ENCODE results near the gene PSMG2.
"Not testable (repeated sequence)": the region's sequence is repeated elsewhere in the genome, so short reads cannot be mapped to it uniquely, and the experiment has no call there.

DNA sequence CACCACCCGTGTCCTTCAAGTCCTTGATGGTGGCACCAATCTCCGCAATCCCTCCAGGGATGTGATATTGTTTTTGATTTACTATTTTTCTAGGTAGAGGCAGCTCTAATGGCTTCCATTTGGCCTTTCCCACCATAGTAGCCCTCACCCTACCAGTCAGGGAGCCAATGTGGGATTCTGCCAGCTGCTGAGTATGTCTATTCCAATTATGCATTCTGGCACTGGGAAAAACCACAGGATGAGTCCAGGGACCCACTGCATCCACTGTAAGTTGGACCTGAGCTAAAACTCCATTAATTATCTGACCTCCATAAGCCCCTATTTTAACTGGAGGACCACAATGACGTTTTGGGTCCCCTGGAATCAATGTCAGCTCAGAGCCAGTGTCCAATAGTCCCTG, 55.7 kb downstream of the PSMG2 start:
- TF ChIP-seq, protein P1, sequence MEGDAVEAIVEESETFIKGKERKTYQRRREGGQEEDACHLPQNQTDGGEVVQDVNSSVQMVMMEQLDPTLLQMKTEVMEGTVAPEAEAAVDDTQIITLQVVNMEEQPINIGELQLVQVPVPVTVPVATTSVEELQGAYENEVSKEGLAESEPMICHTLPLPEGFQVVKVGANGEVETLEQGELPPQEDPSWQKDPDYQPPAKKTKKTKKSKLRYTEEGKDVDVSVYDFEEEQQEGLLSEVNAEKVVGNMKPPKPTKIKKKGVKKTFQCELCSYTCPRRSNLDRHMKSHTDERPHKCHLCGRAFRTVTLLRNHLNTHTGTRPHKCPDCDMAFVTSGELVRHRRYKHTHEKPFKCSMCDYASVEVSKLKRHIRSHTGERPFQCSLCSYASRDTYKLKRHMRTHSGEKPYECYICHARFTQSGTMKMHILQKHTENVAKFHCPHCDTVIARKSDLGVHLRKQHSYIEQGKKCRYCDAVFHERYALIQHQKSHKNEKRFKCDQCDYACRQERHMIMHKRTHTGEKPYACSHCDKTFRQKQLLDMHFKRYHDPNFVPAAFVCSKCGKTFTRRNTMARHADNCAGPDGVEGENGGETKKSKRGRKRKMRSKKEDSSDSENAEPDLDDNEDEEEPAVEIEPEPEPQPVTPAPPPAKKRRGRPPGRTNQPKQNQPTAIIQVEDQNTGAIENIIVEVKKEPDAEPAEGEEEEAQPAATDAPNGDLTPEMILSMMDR (IDR thresholded peaks at IDR 0.05) = not testable (repeated sequence)
- TF ChIP-seq POLR2A, POLR2AphosphoS5 (IDR thresholded peaks at IDR 0.05): not testable (repeated sequence)

Data from breast epithelium (tissue), 3 donors.